ENCODE measurements around the gene ASPDH. TPM values are rescaled to one million over a fixed set of nuclear protein-coding genes. Genes with fewer than 3 reads are reported as not detected.

Gene ASPDH
- total RNA-seq, 1 donor from 2014 or later = not detected

DNA sequence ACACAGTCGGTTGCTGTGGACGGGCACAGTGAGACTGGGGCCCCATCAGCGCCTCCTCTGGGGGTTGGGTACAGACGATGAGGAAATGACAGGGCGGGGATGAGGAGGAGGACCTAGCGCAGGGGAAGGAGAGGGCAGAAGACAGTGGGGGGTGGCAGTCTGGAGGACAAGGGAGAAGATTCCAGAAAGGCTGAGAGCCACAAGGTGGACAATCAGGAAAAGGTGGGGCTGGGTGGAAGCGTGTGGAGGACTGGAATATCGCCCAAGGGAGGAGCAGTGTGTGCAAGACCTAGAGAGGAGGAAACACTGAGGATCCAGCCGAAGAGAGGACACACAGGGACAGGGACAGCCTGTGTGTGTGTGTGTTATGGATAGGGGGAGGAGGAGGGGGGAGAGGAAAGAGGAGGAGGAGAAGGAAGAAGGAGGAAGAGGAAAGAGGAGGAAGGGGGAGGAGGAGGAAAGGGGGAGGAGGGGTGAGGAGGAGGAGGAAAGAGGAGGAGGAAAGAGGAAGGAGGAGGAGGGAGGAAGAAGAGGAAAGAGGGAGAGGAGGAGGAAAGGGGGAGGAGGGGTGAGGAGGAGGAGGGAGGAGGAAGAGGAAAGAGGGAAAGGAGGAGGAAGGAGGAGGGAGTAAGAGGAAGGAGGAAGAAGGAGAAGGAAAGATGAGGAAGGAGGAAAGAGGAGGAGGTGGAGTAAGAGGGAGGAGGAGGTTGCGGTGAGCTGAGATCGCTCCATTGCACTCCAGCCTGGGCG is 21.2 kb downstream of the ASPDH start:
- no peak for FAIRE-seq
- TF ChIP-seq, protein P1, sequence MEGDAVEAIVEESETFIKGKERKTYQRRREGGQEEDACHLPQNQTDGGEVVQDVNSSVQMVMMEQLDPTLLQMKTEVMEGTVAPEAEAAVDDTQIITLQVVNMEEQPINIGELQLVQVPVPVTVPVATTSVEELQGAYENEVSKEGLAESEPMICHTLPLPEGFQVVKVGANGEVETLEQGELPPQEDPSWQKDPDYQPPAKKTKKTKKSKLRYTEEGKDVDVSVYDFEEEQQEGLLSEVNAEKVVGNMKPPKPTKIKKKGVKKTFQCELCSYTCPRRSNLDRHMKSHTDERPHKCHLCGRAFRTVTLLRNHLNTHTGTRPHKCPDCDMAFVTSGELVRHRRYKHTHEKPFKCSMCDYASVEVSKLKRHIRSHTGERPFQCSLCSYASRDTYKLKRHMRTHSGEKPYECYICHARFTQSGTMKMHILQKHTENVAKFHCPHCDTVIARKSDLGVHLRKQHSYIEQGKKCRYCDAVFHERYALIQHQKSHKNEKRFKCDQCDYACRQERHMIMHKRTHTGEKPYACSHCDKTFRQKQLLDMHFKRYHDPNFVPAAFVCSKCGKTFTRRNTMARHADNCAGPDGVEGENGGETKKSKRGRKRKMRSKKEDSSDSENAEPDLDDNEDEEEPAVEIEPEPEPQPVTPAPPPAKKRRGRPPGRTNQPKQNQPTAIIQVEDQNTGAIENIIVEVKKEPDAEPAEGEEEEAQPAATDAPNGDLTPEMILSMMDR (IDR thresholded peaks at IDR 0.05; ENCODE audit: insufficient read depth, low read depth, low read length) = no peak
- TF ChIP-seq EZH2 (IDR thresholded peaks at IDR 0.05; ENCODE audit: insufficient read depth, low read length) = no peak
- H3K27me3 ChIP-seq (ENCODE audit: insufficient read depth, low read length) = peaks cover 13% of the 10 kb centered on the region
- no peaks in the 10 kb centered on the region for H3K36me3 Mint-ChIP-seq (ENCODE audit: low read depth, unreplicated experiment)
- H3K9me3 Mint-ChIP-seq (ENCODE audit: unreplicated experiment) = peaks cover 39% of the 10 kb centered on the region
- no peaks in the 10 kb centered on the region for H3K36me3 ChIP-seq (ENCODE audit: insufficient read depth, low read length)
- H3K27ac Mint-ChIP-seq (ENCODE audit: unreplicated experiment) = no peak overlapping the region
- H3K4me1 ChIP-seq (ENCODE audit: insufficient read depth, low read length) = no peaks in the 10 kb centered on the region
- no peak overlapping the region for H2AFZ ChIP-seq (ENCODE audit: low read depth, low read length)
- H3K27ac ChIP-seq (ENCODE audit: low read depth, low read length) = no peak overlapping the region
- no peak overlapping the region for H3K4me3 ChIP-seq (ENCODE audit: insufficient read depth, low read depth, low read length)
- no peak overlapping the region for H3K4me3 Mint-ChIP-seq (ENCODE audit: unreplicated experiment)
- no peaks in the 10 kb centered on the region for H3K79me2 ChIP-seq (ENCODE audit: insufficient read depth, low read length)
- no peak for DNase-seq (ENCODE audit: low read depth)
- H3K9ac ChIP-seq (ENCODE audit: low read length) = no peak overlapping the region
- H3K4me2 ChIP-seq (ENCODE audit: low read length) = no peak overlapping the region
- H3K9me3 ChIP-seq (ENCODE audit: insufficient read depth, low read depth, low read length) = no peaks in the 10 kb centered on the region
- H4K20me1 ChIP-seq (ENCODE audit: insufficient read depth, low read length) = peaks cover 13% of the 10 kb centered on the region
- no peaks in the 10 kb centered on the region for H3K4me1 Mint-ChIP-seq (ENCODE audit: low read depth, unreplicated experiment)
- H3K27me3 Mint-ChIP-seq (ENCODE audit: low read depth, unreplicated experiment) = no peaks in the 10 kb centered on the region

DNA sequence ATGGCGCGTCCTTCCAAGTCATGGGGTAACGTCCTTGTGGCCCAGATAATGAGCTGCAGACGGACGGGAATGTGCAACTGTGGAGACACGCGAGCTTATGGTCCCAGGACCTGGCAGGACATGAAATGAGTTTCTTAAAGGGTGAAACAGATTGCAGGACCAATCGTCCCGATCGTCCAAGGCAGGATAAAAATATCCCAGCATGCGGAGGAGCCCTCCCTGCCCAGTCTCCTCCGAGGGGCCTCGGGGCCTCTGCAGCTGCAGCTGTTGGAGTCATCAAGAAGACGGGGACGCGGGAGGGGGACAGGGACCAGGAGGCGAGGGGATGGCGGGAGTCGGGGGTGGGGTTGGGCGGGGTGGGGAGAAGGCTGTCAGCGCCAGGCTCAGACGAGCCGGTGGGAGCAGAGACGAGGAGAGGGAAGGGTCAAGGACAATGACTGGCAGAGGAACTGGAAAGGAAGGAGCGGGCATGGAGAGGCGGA is 22.7 kb downstream of the ASPDH start:
- H3K4me1 Mint-ChIP-seq (ENCODE audit: low read depth, unreplicated experiment) = no peaks in the 10 kb centered on the region
- Histone ChIP-seq H3K79me2 (ENCODE audit: insufficient read depth, low read length) (no peaks in the 10 kb centered on the region), H4K20me1 (ENCODE audit: insufficient read depth, low read length) (peaks cover 13% of the 10 kb centered on the region), H3K4me1 (ENCODE audit: insufficient read depth, low read length) (no peaks in the 10 kb centered on the region), H3K9ac (ENCODE audit: low read length) (no peak overlapping the region), H3K4me2 (ENCODE audit: low read length) (no peak overlapping the region), H2AFZ (ENCODE audit: low read depth, low read length) (no peak overlapping the region), H3K9me3 (ENCODE audit: insufficient read depth, low read depth, low read length) (no peaks in the 10 kb centered on the region), H3K27me3 (ENCODE audit: insufficient read depth, low read length) (peaks cover 13% of the 10 kb centered on the region), H3K36me3 (ENCODE audit: insufficient read depth, low read length) (no peaks in the 10 kb centered on the region), H3K4me3 (ENCODE audit: insufficient read depth, low read depth, low read length) (no peak overlapping the region), H3K27ac (ENCODE audit: low read depth, low read length) (no peak overlapping the region)
- TF ChIP-seq EZH2 (IDR thresholded peaks at IDR 0.05; ENCODE audit: insufficient read depth, low read length) = no peak
- TF ChIP-seq, protein P1 (IDR thresholded peaks at IDR 0.05; ENCODE audit: insufficient read depth, low read depth, low read length) = no peak
- DNase-seq (ENCODE audit: low read depth) (no peak), FAIRE-seq (no peak)
- peaks cover 39% of the 10 kb centered on the region for H3K9me3 Mint-ChIP-seq (ENCODE audit: unreplicated experiment)
- no peak overlapping the region for H3K4me3 Mint-ChIP-seq (ENCODE audit: unreplicated experiment)
- no peaks in the 10 kb centered on the region for H3K36me3 Mint-ChIP-seq (ENCODE audit: low read depth, unreplicated experiment)
- no peaks in the 10 kb centered on the region for H3K27me3 Mint-ChIP-seq (ENCODE audit: low read depth, unreplicated experiment)
- H3K27ac Mint-ChIP-seq (ENCODE audit: unreplicated experiment) = no peak overlapping the region

DNA sequence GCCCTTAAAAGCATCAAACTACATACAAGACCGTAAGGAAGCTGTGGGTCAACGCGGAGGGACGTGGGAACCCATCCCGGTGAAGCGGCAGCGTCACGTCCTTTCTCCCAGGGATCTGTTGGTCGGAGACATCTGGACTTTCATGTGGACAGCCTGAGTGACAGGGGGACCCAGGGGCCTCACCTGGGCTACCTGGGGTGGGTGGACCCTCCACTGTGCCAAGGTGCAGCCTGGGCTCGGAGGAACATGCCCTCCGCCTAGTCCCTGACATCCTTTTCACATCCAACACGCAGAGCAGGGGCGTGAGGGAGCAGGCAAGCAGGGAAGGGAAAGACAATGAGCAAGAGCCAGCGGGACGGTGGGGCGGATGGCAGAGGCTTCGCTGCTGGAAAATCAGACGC is 23.3 kb downstream of the ASPDH start:
- Histone ChIP-seq H2AFZ (ENCODE audit: low read depth, low read length) (no peak overlapping the region), H3K4me1 (ENCODE audit: insufficient read depth, low read length) (no peaks in the 10 kb centered on the region), H3K27me3 (ENCODE audit: insufficient read depth, low read length) (peaks cover 13% of the 10 kb centered on the region), H3K27ac (ENCODE audit: low read depth, low read length) (no peak overlapping the region), H4K20me1 (ENCODE audit: insufficient read depth, low read length) (peaks cover 13% of the 10 kb centered on the region), H3K4me2 (ENCODE audit: low read length) (no peak overlapping the region), H3K9me3 (ENCODE audit: insufficient read depth, low read depth, low read length) (no peaks in the 10 kb centered on the region), H3K9ac (ENCODE audit: low read length) (no peak overlapping the region), H3K79me2 (ENCODE audit: insufficient read depth, low read length) (no peaks in the 10 kb centered on the region), H3K4me3 (ENCODE audit: insufficient read depth, low read depth, low read length) (no peak overlapping the region), H3K36me3 (ENCODE audit: insufficient read depth, low read length) (no peaks in the 10 kb centered on the region)
- H3K27me3 Mint-ChIP-seq (ENCODE audit: low read depth, unreplicated experiment) = no peaks in the 10 kb centered on the region
- FAIRE-seq (no peak), DNase-seq (ENCODE audit: low read depth) (no peak)
- H3K9me3 Mint-ChIP-seq (ENCODE audit: unreplicated experiment) = peaks cover 40% of the 10 kb centered on the region
- H3K36me3 Mint-ChIP-seq (ENCODE audit: low read depth, unreplicated experiment) = no peaks in the 10 kb centered on the region
- H3K4me1 Mint-ChIP-seq (ENCODE audit: low read depth, unreplicated experiment) = no peaks in the 10 kb centered on the region
- H3K27ac Mint-ChIP-seq (ENCODE audit: unreplicated experiment) = no peak overlapping the region
- H3K4me3 Mint-ChIP-seq (ENCODE audit: unreplicated experiment) = no peak overlapping the region
- TF ChIP-seq, protein P1 (IDR thresholded peaks at IDR 0.05; ENCODE audit: insufficient read depth, low read depth, low read length) = no peak
- no peak for TF ChIP-seq EZH2 (IDR thresholded peaks at IDR 0.05; ENCODE audit: insufficient read depth, low read length)

All from astrocyte (in vitro differentiated cells and primary cell).